GM18861 (cell line): ENCODE measurements around the gene CHD5.
A peak's percentile ranks its signal among the peaks of the same experiment; 100 is the strongest.

Experiments used
- ATAC-seq: cut with Tn5 transposase; IDR thresholded peaks from one replicate; pipeline ENCODE4 v1.9.1; 2021; ENCODE audit not compliant: unreplicated experiment

Gene CHD5

DNA sequence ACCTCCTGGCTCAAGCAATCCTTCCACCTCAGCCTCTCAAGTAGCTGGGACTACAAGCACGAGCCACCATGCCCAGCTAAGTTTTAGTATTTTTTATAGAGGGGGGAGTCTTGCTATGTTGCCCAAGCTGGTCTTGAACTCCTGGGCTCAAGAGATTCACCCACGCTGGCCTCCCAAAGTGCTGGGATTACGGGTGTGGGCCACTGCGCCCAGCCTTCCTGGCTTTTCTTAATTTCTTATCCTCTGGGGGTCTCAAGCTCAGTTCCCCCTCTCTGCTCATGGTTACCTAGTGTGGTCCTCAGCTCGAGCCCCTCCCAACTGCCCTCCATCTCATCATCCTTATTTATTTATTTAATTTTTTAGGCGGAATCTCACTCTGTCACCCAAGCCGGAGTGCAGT is 22.1 kb upstream of the CHD5 start:
- no peak for ATAC-seq

DNA sequence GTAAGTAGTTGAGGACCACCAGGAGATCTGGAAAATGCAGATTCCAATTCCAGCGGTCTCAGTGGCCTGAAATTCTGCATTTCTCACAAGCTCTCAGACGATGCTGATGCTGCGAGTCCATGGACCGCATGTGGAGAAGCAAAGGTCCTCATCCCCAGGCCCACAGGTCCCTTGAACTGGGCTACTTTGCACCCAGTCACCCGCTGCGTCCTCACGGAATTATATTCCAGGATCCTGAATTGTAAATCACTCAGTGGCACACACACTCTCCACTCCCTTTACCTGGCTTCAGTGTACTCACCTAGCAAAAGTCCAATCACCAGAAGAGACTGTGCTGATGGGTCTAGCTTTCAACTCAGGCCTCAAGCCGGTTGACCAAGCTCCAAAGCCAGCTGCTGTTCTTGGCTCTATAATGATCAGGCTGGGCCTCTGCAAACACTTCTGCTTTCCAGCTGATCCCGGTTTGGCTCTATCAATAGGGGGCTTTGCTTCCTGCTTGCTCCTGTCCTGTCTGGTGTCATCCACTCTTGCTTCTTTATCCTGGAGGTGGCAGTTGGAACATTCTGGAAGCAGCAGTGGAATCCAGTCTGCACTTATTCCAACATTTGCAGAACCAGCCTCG is 20.2 kb upstream of the CHD5 start:
- ATAC-seq = no peak

DNA sequence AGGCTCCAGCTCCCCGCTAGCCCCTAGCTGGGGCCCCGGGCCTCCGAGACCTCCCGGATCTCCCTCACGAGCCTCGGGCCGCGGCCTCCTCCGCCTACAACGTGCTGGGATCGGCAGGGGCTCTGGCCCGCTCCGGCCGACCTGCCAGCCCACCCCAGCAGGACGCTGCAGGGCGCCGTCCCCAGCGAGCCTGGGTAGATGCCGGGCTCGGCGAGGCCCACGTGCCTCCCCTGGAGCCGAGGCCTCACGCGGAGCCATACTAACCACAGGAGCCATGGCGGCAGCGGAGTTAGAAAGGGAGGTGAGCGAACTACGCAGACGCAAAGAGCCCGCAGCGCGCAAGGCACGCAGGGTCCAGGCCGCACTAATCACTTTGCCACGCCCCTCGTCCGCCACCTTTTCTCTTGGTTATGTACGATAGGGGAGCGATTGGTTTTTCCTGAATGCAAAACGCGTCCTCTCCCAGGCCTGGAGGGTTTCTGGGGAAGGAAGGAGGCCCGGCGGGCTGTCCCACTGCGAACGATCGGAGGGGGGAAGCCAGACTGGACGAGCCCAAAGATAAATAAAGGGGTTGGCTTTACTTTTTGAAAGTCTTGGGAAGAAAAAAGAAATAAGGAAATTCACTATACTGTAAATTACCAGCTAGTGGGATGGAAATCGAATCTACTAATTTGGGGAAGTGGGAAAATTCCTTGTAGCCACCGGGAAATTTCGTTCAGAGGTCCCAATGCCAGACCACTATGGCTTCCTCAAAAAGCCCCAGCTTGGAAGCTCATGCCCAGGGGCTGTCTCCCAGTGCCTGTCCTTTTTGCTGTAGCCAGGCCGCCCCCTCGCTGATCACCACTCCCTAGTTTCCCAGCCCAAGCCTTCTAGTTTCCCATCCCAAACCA is 19.4 kb upstream of the CHD5 start, which contains the start of gene RPL22:
Gene RPL22, minus strand, starts transcription at position 298 of the 890 bp plus-strand sequence. Its CDS starts 22 bp downstream, at position 276.
- peak; percentile 89 for ATAC-seq

DNA sequence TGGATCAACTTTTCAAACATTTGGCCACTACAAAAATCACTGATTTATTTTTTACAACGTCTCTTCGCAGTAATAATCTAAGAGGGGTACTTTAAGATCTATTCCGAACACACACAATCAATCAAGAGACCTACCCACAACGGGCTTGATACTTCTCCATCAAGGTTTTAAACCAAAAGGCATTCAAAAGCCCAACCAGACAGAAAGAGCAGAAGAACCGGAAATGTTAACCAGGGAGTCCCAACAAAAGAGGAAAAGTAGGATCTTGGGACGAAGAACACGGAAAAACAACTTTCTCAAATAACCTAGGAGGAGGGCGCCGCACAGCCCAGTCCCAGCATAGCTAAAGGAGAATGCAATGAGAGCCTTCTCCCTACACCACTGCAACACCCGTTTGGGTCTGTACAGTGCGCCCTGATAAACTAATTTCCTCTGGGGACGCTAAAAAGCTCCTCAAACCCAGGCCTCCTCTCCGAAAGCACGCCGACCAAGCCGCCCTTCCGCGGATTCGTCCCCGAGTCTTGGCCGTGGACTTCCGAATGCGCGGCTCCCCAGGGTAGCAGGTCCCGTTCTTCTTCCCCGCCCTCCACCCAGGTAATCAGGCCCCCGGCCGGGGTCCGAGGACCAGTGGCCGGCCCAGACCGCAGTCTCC is 18.7 kb upstream of the CHD5 start:
- peak; percentile 14 for ATAC-seq

DNA sequence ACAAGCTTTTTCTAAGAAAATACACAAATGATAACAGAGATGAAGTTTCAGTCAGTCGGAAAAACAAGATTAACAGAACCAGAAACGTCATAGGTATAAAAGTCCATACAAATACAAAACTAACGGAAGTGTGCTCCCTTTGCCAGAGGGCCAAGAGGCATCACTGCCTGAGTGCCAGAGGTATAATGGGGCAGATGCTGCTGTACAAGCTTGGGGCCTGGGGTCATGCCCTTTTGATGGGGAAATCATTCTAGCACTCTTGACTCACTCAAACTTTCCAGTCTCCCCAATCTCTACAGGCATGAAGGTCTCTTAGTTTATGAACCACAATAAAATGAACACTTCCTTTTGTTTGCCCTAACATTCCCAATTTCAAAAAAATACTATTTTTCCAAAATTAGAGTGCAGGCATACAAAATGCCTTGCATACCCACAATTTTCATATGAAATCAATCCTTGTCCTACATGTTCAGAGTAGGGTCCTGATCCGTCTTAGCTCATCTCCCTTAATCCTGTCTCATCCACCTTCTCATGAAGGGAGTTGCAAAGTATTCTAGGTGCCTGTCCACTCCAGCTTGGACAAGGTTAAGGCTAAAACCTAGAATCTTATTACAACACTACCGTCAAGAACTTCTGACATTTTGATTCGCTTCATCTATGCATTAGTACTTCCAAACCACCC is 17.8 kb upstream of the CHD5 start:
- no peak for ATAC-seq

DNA sequence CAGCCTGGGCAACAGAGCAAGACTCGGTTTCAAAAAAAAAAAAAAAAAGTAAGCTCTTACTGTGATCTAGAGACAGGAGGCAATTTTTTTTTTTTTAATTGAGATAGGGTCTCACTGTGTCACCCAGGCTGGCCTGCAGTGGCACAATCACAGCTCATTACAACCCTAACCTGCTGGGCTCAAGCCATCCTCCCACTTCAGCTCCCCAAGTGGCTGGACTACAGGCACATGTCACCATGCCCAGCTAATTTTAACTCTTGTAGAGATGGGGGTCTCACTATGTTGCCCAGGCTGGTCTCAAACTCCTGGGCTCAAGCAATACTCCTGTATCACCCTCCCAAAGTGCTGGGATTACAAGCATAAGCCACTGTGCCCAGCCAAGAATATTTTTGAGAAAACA is 11.8 kb upstream of the CHD5 start:
- no peak for ATAC-seq

DNA sequence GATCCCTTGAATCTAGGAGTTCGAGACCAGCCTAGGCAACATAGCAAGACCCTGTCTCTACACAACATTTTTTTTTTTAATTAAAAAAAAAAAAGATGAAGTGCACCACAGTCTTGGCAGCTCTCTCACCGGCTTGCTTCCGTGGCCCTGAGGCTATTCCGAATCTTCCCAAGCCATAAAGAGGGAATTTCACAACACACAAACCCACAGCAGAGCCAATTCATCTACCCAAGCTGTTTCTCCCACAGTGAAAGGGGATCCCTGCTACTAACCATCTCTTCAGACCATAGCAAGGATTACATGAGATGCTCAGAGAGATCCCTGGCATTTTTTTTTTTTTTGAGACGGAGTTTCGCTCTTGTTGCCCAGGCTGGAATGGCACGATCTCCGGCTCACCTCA is 8.3 kb upstream of the CHD5 start:
- ATAC-seq = no peak

DNA sequence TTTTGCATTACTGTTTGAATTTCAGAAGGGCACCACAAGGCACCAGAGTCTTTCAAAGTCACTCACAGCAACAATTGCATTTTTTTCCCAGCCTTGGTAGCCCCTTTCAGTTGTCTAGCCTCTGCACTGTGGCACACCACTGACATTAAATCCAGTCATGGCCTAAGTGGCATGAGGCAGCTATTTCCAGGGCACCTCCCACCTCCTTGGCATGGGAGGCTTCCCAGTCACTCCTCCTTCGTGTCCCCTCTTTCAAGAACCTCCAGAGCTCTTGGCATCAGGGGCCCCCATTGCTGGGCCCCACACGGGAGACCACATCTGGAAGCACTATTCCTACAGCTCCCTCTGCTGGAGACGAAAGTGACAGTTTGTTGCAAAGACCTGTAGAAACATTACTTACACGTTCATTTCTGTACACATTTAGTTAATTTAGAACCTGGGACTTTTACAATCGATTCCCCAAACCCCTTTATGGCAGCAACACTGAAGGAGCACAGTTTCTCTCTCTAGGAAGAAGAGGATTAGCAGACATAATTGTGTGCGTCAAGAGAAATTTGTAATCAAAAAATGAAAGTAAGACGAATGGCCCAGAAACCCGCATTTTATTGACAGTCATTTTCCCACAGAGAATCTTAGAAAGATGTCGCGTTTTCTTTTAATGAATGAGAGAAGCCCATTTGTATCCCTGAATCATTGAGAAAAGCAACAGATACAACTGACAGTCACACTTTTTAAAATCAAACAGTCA is 5.7 kb upstream of the CHD5 start:
- no peak for ATAC-seq

DNA sequence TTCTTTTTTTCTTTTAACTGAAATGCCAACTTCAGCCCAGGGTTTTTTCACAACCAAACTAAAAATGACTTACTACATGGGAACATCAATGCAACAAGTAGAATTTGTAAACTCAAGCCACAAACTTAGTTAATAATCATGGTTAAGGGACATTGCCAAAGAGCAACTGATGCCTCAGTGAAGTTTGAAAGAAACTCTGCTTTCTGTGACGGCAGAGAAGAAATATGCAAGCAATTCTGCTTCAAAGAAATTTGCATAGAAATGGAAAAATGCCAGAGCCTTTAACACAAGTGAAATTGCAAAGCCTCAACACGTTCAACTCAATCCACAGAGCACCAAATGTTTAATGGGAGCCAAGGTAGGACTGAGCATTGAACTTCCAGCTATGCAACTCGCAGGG is 5.0 kb upstream of the CHD5 start:
- no peak for ATAC-seq

DNA sequence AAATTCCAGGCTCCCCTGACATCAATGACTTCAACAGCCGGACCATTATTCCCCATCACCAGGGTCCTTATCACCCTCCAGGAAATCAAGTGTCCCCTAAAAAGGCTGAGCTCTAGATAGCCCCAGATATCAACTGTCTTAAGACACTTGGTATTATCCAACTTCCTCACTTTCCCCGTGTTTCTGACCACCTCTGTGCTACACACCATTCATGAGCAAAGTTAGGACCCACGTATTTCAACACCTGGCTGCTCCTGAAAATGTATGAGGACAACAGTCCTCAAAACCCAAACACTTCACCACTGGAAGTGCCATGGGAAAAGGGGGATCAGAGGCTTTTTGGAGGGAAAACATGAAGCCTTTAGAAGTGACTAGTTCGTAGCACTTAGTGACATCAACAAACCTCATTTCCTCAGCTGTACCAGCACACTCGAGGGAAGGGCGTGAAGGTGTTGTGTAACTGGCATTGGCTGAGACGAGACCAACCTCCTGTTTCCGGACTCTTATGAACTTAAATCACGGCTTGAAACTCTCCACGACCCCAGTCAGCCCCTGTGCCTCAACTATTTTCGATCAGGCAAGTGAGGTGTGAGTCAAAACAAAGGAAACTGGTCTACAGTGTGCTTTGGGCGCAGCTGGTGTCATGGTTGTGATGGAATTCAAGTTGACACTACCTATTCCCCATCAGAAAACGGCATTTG is 4.1 kb upstream of the CHD5 start:
- no peak for ATAC-seq

DNA sequence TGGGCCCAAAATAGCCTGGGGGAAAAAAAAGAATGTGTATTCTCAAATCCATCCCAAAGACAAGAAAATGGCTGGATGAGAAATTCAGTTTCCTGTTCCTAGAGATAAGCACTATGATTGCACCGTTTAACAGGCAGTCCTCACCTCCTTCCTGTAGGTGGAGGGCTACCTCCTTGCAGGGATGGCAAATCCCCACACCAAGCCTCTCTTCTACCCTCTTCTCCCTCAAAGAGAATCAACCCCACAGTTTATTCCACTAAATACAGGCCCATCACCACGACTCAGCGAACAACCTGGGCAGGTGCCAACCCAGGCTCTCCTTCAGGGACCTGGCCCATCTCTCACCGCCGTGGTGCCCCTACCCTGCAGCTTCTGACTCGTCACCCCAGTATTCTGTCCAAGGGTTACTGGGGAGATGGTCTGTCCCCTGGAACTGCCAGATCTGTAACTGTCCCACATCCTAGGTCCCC is 3.4 kb upstream of the CHD5 start:
- ATAC-seq = no peak

DNA sequence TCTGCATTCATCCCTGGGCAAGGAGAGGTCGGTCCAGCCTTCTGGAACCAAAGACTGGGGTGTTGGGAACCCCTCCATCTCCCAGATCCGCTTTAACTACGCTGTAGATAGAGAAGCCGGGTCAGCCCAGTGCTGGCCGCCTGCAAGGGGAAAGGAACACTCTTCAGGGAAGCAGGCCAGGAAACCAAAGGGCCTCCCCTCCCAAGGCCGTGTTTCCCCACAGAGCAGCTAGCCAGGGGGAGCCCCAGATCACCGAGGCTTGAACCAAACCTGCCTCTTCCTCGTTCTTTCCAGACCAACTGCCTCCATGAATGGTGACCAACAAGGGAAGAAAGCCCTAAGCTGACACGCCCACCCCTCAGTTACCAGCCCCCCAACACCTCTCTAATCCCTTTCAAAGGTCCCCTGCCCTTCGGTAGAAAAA is 1.2 kb upstream of the CHD5 start:
- ATAC-seq = no peak

DNA sequence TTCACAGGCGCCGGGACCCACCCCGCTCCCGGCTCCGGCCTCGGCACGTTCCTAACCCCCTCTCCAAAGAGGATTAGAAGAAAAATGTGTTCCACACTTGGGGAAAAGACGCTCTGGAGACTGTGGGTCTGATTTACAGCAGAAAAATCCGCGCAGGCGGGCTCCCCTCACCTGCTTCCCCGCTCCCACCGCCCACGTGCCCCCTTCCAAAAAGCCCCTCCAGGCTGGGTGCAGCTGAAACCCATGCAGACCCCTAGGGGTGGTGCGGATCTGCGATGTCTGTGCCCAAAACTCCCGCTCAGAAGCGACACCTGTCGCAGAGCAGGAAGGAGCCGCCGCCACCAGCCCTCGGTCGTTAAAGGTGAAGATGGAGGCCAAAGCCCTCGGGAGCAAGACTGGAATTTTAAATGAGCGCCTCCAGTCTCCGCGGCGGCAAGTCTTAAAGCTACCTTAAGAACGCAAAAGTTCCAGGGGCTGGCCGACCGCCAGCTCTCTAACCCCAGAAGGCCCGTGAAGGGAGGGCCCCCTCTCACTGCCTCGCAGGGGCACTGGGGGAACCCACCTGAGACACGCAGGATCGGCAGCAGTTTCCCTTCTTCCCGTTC is 688 bp upstream of the CHD5 start:
- no peak for ATAC-seq

DNA sequence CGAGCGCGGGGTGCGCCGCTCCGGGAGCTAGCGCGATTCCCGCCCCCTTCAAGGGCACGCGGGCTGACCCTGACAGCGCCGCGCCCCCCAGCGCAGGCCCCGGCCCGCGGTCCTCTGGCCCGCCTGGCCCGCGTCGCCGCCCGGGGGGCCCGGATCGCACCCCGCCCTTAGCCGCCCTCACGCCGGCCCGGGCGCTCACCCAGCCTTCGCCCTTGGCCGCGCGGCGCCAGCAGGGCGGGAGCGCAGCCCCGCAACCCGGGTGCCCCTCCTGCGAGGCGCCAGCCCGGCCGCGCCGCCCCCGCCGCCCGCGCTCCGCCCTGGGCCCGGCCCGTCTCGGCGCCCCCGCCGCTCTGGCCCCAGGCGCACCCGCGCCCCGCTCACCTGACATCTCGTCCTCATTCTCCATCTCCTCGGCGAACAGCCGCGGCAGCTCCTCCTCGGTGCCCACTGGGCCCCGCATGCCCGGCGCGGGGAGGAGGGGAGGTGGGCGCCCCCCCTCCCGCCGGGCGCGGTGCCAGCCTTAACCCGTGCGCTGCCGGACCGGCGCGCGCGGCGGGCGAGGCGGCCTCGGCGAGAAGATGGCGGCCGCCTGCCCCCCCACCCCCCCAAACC is 451 bp downstream of the CHD5 start:
- ATAC-seq = no peak

DNA sequence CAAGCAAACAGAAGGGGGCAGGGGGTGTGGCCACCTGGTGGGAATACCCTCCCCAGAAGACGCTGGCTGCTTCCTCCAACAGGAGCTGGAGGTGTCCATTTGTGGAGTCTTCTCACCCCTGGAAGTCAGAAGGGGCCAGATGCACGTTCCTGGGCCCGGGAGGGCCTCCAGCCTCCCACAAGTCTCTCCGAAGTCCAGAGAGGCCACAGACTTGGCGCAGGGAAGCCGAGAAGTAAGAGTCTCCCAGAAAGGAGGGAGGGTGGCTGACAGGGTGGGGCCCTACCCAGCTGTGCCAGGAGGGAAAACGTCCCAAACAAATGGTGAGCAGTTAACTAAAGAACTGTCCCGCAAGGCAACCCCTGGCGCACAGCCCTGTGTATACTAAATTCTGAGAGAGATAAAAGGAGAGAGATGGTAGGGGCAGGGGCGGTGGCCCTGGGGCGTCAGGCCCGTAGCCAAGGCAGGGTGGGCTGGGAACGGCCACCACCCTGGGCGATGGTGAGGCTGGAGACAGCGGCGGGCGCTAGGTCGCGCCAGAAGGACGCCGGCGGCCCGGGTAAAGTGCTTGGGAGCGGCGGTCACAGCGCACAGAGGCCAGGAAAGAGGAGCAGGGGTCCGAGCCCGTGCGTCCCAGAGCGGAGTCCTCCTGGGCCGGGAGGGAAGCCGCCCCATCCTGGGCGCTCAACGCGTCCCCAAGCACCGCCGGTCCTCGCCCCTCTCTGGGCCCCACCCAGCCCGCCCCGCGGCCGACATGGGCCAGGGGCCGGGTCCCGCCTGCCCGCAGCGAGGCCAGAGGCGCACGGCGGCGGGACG is 1.2 kb downstream of the CHD5 start:
- ATAC-seq = no peak

DNA sequence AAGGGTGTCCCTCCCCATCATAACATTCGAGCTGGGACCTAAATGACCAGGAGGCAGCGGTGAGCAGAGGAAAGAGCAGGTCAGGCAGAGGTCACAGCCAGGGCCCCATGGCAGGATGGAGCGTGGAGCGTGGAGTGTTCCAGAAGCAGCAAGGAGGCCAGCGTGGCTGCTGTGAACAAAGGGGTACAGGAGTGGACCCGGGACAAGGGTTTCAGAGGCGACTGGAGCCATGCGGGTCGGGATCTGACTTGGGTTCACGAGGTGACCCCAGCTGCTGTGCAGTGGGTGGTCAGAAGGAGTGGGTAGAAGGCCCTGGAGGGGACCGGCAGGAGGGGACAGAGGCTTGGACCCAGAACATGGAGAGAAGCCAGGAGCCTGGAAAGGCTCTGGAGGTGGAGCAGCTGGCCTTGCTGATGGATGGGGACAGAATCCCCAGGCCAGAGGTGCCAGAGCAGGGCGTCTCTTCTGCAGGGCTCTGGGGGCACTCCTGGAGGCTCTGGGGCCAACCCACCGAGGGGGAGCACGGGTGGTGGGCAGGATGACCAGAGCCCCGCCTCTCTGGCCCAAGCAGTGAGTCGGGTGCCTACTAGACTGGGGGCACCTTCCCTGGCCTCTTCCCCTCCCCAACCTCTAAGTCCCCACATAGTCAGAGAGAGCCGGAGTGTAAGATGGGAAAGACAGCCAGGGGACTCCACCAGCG is 2.3 kb downstream of the CHD5 start:
- no peak for ATAC-seq

DNA sequence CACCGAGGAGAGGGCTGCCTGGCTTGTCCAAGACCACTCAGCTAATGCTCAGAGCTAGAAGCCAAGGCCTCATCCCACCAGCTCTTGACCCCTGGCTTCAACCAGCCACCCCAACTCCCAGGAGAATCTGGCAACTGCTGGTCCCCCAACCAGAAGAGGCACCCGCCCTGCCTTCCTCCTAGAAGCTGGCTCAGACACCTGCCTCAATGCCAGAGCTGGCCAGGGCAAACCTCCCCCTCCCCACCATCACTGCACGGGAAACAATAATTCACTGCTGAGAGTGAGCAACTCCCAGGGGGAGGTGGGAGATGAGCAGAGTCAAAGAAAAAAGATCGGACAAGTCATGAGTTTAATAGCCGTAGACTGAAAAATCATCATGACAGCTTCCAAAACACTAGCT is 3.3 kb downstream of the CHD5 start:
- no peak for ATAC-seq

DNA sequence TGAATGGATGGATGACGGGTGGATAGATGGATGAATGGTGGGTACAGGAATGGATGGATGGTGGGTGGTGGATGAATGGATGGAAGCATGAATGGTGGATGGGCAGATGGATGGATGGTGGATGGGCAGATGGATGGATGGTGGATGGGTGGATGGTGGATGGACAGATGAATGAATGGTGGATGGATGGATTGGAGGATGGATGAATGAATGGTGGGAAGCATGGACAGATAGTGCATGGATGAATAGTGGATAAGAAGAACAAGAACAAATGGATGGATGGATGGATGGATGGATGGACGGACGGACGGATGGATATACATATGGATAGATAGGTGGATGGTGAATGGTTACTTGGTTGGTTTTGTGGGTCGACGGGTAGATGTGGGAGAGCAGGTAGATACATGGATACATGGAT is 4.7 kb downstream of the CHD5 start:
- ATAC-seq = no peak
